Endothelial cell (in vitro differentiated cells): ENCODE data around the gene MAD1L1. TPM values are rescaled to one million over a fixed set of nuclear protein-coding genes. Genes with fewer than 3 reads are reported as not detected.
A peak's percentile ranks its signal among the peaks of the same experiment; 100 is the strongest.

ENCODE experiments used
- DNase-seq: peaks from one replicate; pipeline ENCODE4 v3.0.0; 2021; ENCODE audit warnings: low spot score
- H3K27ac Mint-ChIP-seq: one replicate; pipeline ENCODE4 v1.8.0; 2021; ENCODE audit warnings: mixed read lengths, inconsistent platforms; ENCODE audit not compliant: unreplicated experiment
- H3K27me3 Mint-ChIP-seq: one replicate; pipeline ENCODE4 v1.8.0; 2021; ENCODE audit warnings: mild to moderate bottlenecking, moderate library complexity, mixed read lengths, inconsistent platforms; ENCODE audit not compliant: unreplicated experiment
- H3K36me3 Mint-ChIP-seq: one replicate; pipeline ENCODE4 v1.8.0; 2021; ENCODE audit warnings: mild to moderate bottlenecking, low read depth, mixed read lengths, inconsistent platforms; ENCODE audit not compliant: unreplicated experiment
- H3K4me1 Mint-ChIP-seq: one replicate; pipeline ENCODE4 v1.8.0; 2021; ENCODE audit warnings: mild to moderate bottlenecking, mixed read lengths, inconsistent platforms; ENCODE audit not compliant: unreplicated experiment
- H3K4me3 Mint-ChIP-seq: one replicate; pipeline ENCODE4 v1.8.0; 2021; ENCODE audit warnings: mild to moderate bottlenecking, mixed read lengths, inconsistent platforms; ENCODE audit not compliant: unreplicated experiment
- H3K9me3 Mint-ChIP-seq: one replicate; pipeline ENCODE4 v1.8.0; 2021; ENCODE audit warnings: mixed read lengths, inconsistent platforms; ENCODE audit not compliant: unreplicated experiment
- total RNA-seq: library from RNA; stranded (reverse); fragmentation: NEBNext Ultra II Directional; extraction: Animal tissue kit (Norgen Biotek cat#: 25700); gene quantifications from one replicate; pipeline ENCODE4 v1.2.1, GENCODE V29; 2021; ENCODE audit not compliant: unreplicated experiment
- TF ChIP-seq, protein P1 (sequence below): fragments of 200-600 bp; sonication (generic); IDR thresholded peaks from one replicate; pipeline ENCODE4 v1.5.0; 2021; ENCODE audit warnings: antibody characterized with exemption; ENCODE audit not compliant: unreplicated experiment

Gene MAD1L1
- total RNA-seq, 1 donor from 2014 or later = 43.3 TPM

DNA sequence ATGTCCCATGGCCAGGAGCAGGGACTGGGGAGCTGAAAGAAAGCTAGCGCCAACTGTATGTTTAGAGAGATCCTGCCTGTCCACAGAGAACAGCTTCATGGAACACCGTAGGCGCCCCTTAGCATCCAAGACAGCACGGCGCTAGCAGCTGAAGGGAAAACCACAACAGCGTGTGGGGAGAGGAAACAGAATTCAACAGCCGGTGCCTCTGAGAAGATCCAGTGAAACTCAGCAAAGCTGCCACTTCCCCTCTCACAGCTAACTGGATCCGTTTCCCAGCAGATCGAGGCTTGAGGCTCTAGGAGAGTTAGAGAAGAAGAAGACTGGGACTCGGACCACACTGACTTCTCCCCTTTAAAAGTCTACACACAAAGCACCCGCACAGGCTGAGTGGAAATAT is 145.0 kb downstream of the MAD1L1 start:
- H3K36me3 Mint-ChIP-seq = peaks cover 17% of the 10 kb centered on the region
- peaks cover 2% of the 10 kb centered on the region for H3K27me3 Mint-ChIP-seq
- H3K27ac Mint-ChIP-seq = no peak overlapping the region
- H3K4me1 Mint-ChIP-seq = peaks cover 19% of the 10 kb centered on the region
- no peak overlapping the region for H3K4me3 Mint-ChIP-seq
- H3K9me3 Mint-ChIP-seq = no peaks in the 10 kb centered on the region
- no peak for DNase-seq
- TF ChIP-seq, protein P1, sequence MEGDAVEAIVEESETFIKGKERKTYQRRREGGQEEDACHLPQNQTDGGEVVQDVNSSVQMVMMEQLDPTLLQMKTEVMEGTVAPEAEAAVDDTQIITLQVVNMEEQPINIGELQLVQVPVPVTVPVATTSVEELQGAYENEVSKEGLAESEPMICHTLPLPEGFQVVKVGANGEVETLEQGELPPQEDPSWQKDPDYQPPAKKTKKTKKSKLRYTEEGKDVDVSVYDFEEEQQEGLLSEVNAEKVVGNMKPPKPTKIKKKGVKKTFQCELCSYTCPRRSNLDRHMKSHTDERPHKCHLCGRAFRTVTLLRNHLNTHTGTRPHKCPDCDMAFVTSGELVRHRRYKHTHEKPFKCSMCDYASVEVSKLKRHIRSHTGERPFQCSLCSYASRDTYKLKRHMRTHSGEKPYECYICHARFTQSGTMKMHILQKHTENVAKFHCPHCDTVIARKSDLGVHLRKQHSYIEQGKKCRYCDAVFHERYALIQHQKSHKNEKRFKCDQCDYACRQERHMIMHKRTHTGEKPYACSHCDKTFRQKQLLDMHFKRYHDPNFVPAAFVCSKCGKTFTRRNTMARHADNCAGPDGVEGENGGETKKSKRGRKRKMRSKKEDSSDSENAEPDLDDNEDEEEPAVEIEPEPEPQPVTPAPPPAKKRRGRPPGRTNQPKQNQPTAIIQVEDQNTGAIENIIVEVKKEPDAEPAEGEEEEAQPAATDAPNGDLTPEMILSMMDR = no peak

DNA sequence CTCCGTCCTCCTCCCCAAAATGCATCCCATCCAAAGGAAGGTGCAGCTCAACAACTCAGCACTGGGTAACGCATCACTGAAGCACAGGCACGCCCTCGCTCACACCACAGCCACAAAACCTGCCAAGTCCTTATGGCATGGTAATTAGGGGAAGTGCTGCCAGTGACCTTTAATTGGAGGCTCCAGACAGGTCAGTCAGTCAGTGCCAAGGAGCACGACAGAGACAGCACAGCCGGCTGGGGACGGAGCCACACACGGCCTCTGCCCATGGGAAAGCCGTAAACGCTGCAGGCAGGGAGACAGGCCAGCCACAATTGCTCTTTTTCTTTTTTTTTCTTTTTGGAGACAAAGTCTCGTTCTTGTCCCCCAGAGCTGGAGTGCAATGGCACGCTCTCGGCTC is 146.5 kb downstream of the MAD1L1 start:
- Mint-ChIP-seq H3K36me3 (peaks cover 12% of the 10 kb centered on the region), H3K27ac (no peak overlapping the region), H3K27me3 (peaks cover 2% of the 10 kb centered on the region), H3K4me3 (no peak overlapping the region), H3K9me3 (no peaks in the 10 kb centered on the region), H3K4me1 (peaks cover 16% of the 10 kb centered on the region)
- DNase-seq = no peak
- TF ChIP-seq, protein P1 = no peak

DNA sequence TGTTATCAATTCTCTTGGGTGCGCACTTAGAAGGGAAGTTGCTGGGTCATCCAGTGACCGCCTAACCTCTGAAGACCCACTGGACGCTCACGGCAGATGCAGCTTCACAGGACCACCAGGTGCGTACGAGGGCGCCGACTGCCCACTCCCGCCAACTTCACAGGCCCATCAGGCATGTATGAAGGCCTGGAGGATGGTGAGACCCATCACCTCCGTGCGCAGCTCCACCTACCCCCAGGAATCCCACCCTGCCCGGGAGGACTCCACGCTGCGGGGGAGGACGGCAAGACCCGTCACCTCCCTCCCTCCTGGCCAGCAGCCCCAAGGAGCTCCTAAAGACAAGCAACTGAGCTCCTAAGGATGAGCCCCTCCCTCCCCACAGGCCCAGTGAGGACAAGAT is 146.9 kb downstream of the MAD1L1 start:
- Mint-ChIP-seq H3K36me3 (peaks cover 12% of the 10 kb centered on the region), H3K27me3 (peaks cover 2% of the 10 kb centered on the region), H3K27ac (no peak overlapping the region), H3K4me3 (no peak overlapping the region), H3K9me3 (no peaks in the 10 kb centered on the region), H3K4me1 (peaks cover 16% of the 10 kb centered on the region)
- TF ChIP-seq, protein P1 = no peak
- no peak for DNase-seq

- Mint-ChIP-seq H3K4me3 (peak overlapping the region; percentile 35), H3K4me1 (peaks cover 16% of the 10 kb centered on the region), H3K27ac (no peak overlapping the region), H3K9me3 (no peaks in the 10 kb centered on the region), H3K27me3 (peaks cover 2% of the 10 kb centered on the region), H3K36me3 (peaks cover 12% of the 10 kb centered on the region)
- DNase-seq = no peak
- TF ChIP-seq, protein P1 = no peak
Observed at GRCh38 chr7:2084781-2085505, 147.8 kb downstream of the MAD1L1 start.

DNA sequence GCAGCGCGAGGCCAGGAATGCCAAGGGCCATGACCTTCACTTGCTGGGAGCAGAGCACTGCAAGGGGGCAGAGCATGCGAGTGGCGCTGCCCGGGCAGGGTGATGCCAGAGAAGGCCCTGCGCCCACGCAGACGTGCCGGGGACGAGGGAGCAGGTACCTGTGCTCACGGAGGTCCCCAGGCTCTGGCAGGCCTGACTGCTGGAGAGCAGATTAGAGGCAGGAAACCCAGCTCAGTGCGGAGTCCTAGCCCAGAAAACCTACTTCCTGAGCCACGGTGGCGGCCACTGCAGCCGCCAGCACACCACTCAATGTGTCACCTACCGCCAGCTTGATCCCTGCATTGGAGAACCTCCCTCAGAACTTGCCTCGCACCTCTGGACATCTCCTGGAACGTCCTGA is 148.4 kb downstream of the MAD1L1 start:
- H3K27me3 Mint-ChIP-seq = peaks cover 4% of the 10 kb centered on the region
- H3K4me1 Mint-ChIP-seq = peaks cover 15% of the 10 kb centered on the region
- no peak overlapping the region for H3K4me3 Mint-ChIP-seq

More for the DNA sequence above, 148.4 kb downstream of the MAD1L1 start:
- H3K27ac Mint-ChIP-seq = no peak overlapping the region
- TF ChIP-seq, protein P1 = no peak
- no peaks in the 10 kb centered on the region for H3K9me3 Mint-ChIP-seq
- no peak for DNase-seq
- peaks cover 10% of the 10 kb centered on the region for H3K36me3 Mint-ChIP-seq
